GM12864 (cell line): Measurements from ENCODE around the gene SLC13A3.

Source experiments
- DNase-seq: peaks from one replicate; pipeline ENCODE4 v3.0.0-alpha.2; 2011; ENCODE audit warnings: low read depth
- H3K4me3 ChIP-seq: 2 replicates; pipeline ENCODE4 v1.5.1; 2011; ENCODE audit warnings: mild to moderate bottlenecking, low read depth, low read length, control low read depth
- CTCF ChIP-seq: IDR thresholded peaks from 2 replicates; pipeline ENCODE4 v1.5.1; 2011; ENCODE audit warnings: low read depth, mild to moderate bottlenecking, moderate library complexity, low read length, control low read depth, inconsistent platforms; ENCODE audit errors: missing control alignments

Gene SLC13A3

DNA sequence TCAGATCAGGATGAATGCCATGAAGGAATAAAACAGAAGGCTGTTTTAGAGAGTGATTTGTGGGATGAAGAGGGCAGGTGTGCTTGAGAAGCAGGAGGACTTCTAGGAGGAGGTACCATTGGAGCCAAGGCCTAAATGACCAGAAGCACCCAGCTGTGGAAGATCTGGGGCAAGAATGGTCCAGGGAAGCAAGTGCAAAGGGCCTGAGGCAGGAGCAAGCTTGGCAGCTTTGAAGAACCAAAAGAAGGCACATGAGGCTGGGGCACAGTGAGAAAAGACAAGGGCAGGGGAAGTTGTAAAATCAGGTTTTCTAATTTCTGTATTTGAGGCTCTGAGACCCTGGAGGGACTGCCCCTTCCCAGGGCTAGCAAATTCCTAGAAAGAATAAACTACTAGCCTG lies 9.8 kb downstream of the SLC13A3 start:
- H3K4me3 ChIP-seq = no peak overlapping the region
- TF ChIP-seq CTCF = no peak
- DNase-seq = no peak

DNA sequence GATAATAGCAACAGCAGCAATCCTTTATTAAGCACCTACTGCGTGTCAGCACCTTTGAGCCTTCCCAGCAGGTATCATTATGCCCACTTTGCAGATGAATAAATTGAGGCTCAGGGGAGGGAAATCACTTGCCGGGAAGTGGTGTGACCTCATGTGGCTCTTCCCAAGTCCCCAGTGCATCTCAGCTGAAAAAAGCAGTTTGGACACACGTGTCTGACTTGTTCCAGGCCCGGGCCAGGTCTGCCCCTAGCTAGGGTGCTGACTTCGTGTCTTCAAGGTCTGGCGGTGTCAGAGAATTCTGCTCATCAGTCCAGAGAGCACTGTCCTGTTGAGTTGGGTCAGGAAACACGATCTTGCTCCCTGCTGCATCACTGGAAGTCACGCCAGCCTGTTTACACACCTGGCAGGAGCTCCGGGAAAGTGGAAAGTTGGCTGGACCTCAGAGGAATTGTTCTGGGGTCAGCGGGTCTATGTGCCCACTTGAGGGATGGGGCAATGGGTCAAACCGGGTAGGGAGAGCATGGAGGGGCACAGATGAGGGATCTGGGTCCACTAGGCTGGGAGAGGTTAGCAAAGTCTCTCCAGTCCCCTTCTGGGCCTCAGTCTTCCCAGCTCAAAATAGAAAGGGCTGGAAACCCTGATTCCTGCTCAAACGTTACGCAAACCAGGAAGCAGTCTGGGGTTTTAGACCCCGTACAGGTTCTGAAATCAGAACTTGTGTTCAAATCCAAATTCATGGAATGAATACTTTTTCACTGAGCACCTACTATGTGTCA lies 10.5 kb downstream of the SLC13A3 start:
- DNase-seq = no peak
- no peak overlapping the region for H3K4me3 ChIP-seq
- TF ChIP-seq CTCF = no peak

DNA sequence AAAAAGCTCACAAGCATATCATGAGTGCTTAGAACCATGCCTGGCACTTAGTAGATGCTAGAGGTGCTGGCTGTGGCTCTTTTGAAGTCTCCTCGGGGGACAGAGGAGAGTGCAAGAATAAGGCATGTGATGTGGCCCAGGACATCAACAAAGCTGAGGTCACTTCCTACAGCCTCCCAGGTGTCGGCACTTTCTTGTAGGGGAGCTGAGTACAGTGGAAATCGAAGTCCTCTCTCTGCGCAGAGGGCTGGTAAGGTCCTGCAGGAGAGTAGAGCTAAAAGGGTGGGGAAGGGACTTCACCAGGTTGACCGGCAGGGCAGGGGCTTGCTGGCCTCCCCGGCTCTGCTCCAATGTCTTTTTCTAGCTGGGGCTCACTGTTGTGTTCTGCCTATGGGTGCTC lies 11.2 kb downstream of the SLC13A3 start:
- no peak for TF ChIP-seq CTCF
- H3K4me3 ChIP-seq = no peak overlapping the region

GRCh38 chr20:46639587-46639986 lies 11.7 kb downstream of the SLC13A3 start:
- no peak for TF ChIP-seq CTCF
- H3K4me3 ChIP-seq = no peak overlapping the region
- no peak for DNase-seq

More for the DNA sequence above, 11.2 kb downstream of the SLC13A3 start:
- no peak for DNase-seq

GRCh38 chr20:46638898-46639274 lies 12.4 kb downstream of the SLC13A3 start:
- DNase-seq = no peak
- no peak overlapping the region for H3K4me3 ChIP-seq
- no peak for TF ChIP-seq CTCF

- H3K4me3 ChIP-seq = no peak overlapping the region
- TF ChIP-seq CTCF = no peak
- DNase-seq = no peak
Measured at GRCh38 chr20:46638134-46638897, 12.9 kb downstream of the SLC13A3 start.
